NT2/D1 (cell line): ENCODE results near the gene CYGB.

ENCODE experiments used
- SUZ12 ChIP-seq: IDR thresholded peaks from 2 replicates; pipeline ENCODE4 v1.6.1; 2011; ENCODE audit not compliant: insufficient read length, insufficient read depth; ENCODE audit errors: extremely low read depth
- YY1 ChIP-seq: IDR thresholded peaks from 2 replicates; pipeline ENCODE4 v1.6.1; 2011; ENCODE audit not compliant: insufficient read length, insufficient read depth

DNA sequence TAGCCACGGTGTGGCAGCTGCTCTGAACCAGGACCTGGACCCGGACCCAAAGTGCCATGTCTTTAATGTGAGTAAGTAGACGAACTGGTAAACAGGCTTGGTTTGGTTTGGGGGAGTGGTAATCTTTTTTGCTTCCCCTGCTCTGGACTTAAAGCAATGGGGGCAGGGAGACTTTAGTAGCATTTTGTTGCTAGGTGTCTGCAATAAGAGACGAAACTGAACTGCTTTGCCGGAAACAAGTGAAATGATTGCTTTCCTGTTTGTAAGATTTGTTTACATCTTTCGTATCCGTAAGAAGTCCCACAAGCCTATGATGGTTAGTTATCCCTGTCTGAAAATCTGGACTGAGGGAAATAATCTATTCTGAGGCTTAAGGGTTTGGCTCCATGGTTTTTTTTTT lies 23.8 kb upstream of the CYGB start:
- TF ChIP-seq YY1: no peak
- no peak for TF ChIP-seq SUZ12
